IMR-90 (cell line): ENCODE results near the gene SLC30A9. TPM values are rescaled to one million over a fixed set of nuclear protein-coding genes. Genes with fewer than 3 reads are reported as not detected.

Experiments used
- ATAC-seq: fragments of 200-7000 bp; cut with Tn5 transposase; 2 replicates; pipeline ENCODE4 v1.9.1; 2020; ENCODE audit warnings: low read depth, mild to moderate bottlenecking, moderate library complexity
- Bru-seq: library from RNA; stranded (reverse); fragments of 400-500 nt; gene quantifications from one replicate; lab custom pipeline; 2021; lab: Mats Ljungman, UMichigan
- BruChase-seq, 2 experiments: library from RNA; stranded (reverse); fragments of 400-500 nt; gene quantifications; one replicate each; lab custom pipeline; 2021; lab: Mats Ljungman, UMichigan
- BruUV-seq: library from RNA; stranded (reverse); fragments of 400-500 nt; replicated peaks from 2 replicates; lab custom pipeline; 2021; lab: Mats Ljungman, UMichigan
- CTCF ChIA-PET: fragments of 300-600 bp; formaldehyde crosslinking; extraction: SDS; loops from one replicate; lab custom pipeline; 2021; ENCODE audit warnings: antibody characterized with exemption; lab: Yijun Ruan, JAX
- POLR2A ChIA-PET: fragments of 300-600 bp; sonication (Branson Sonifier 250); formaldehyde crosslinking; loops from one replicate; lab custom pipeline; 2022; ENCODE audit warnings: antibody characterized with exemption; ENCODE audit not compliant: unreplicated experiment; lab: Charles Lee
- DNase-seq: peaks from one replicate; pipeline ENCODE4 v3.0.0; 2013
- H2AFZ ChIP-seq: replicated peaks from 2 replicates; pipeline ENCODE3; 2013; ENCODE audit warnings: low read length, mild to moderate bottlenecking; ENCODE audit not compliant: poor library complexity
- H2AK5ac ChIP-seq: 2 replicates; pipeline ENCODE4 v1.6.1; 2013; ENCODE audit warnings: low read depth, low read length, inconsistent platforms
- H2AK9ac ChIP-seq: replicated peaks from 2 replicates; pipeline ENCODE3; 2013; ENCODE audit warnings: mild to moderate bottlenecking, low read depth, low read length, moderate library complexity; ENCODE audit not compliant: poor library complexity
- H2BK120ac ChIP-seq: 2 replicates; pipeline ENCODE4 v1.6.1; 2013; ENCODE audit warnings: low read depth, low read length, inconsistent platforms
- H2BK15ac ChIP-seq: 3 replicates; pipeline ENCODE4 v1.6.1; 2013; ENCODE audit warnings: low read depth, low read length, inconsistent platforms
- H2BK20ac ChIP-seq: 2 replicates; pipeline ENCODE4 v1.6.1; 2013; ENCODE audit warnings: low read depth, mild to moderate bottlenecking, inconsistent platforms, low read length, moderate library complexity
- H2BK5ac ChIP-seq: 2 replicates; pipeline ENCODE4 v1.6.1; 2013; ENCODE audit warnings: mild to moderate bottlenecking, low read depth, low read length, inconsistent platforms; ENCODE audit not compliant: poor library complexity, severe bottlenecking
- H3K14ac ChIP-seq: replicated peaks from 2 replicates; pipeline ENCODE4 v1.6.1; 2013; ENCODE audit warnings: low read depth, low read length, inconsistent platforms
- H3K18ac ChIP-seq: 2 replicates; pipeline ENCODE4 v1.6.1; 2013; ENCODE audit warnings: low read depth, low read length, control low read depth
- H3K23ac ChIP-seq: 2 replicates; pipeline ENCODE4 v1.6.1; 2013; ENCODE audit warnings: low read depth, low read length, inconsistent platforms
- H3K27ac ChIP-seq: 2 replicates; pipeline ENCODE4 v1.5.1; 2013; ENCODE audit warnings: mild to moderate bottlenecking, control low read depth, low read length; ENCODE audit not compliant: insufficient read depth
- H3K27me3 ChIP-seq: 2 replicates; pipeline ENCODE4 v1.6.1; 2013; ENCODE audit warnings: low read length; ENCODE audit not compliant: control insufficient read depth, insufficient read depth
- H3K36me3 ChIP-seq: 2 replicates; pipeline ENCODE4 v1.6.1; 2013; ENCODE audit warnings: low read length, mixed read lengths; ENCODE audit not compliant: control insufficient read depth, insufficient read depth
- H3K4ac ChIP-seq: 2 replicates; pipeline ENCODE4 v1.6.1; 2013; ENCODE audit warnings: low read depth, low read length, inconsistent platforms
- H3K4me1 ChIP-seq: 2 replicates; pipeline ENCODE4 v1.6.1; 2013; ENCODE audit warnings: low read length, mixed read lengths; ENCODE audit not compliant: control insufficient read depth, insufficient read depth
- H3K4me2 ChIP-seq: 2 replicates; pipeline ENCODE4 v1.6.1; 2013; ENCODE audit warnings: low read depth, mild to moderate bottlenecking, control low read depth, low read length, moderate library complexity
- H3K4me3 ChIP-seq: 2 replicates; pipeline ENCODE4 v1.5.1; 2013; ENCODE audit warnings: low read depth, mild to moderate bottlenecking, control low read depth, low read length, moderate library complexity; ENCODE audit not compliant: insufficient read depth
- H3K56ac ChIP-seq: 2 replicates; pipeline ENCODE4 v1.6.1; 2013; ENCODE audit warnings: low read length, inconsistent platforms; ENCODE audit not compliant: insufficient read depth; ENCODE audit errors: extremely low read depth
- H3K79me1 ChIP-seq, 2 experiments: 2 replicates each; pipeline ENCODE4 v1.6.1; 2013; ENCODE audit warnings: low read length in 2 of 2, inconsistent platforms in 1 of 2, low read depth in 1 of 2
- H3K9ac ChIP-seq: 2 replicates; pipeline ENCODE4 v1.6.1; 2013; ENCODE audit warnings: low read depth, low read length, control low read depth
- H3K9me1 ChIP-seq: 2 replicates; pipeline ENCODE4 v1.6.1; 2013; ENCODE audit warnings: low read length, inconsistent platforms; ENCODE audit not compliant: insufficient read depth
- H3K9me3 ChIP-seq: 2 replicates; pipeline ENCODE4 v1.6.1; 2013; ENCODE audit warnings: low read length; ENCODE audit not compliant: control insufficient read depth, insufficient read depth
- H4K20me1 ChIP-seq: 2 replicates; pipeline ENCODE4 v1.6.1; 2013; ENCODE audit warnings: low read length, inconsistent platforms; ENCODE audit not compliant: insufficient read depth
- H4K5ac ChIP-seq: 2 replicates; pipeline ENCODE4 v1.6.1; 2013; ENCODE audit warnings: mild to moderate bottlenecking, low read depth, low read length, control low read depth
- H4K8ac ChIP-seq, 2 experiments: 2 replicates each; pipeline ENCODE4 v1.6.1; 2013; ENCODE audit warnings: low read depth in 2 of 2, low read length in 2 of 2, control low read depth in 1 of 2, inconsistent platforms in 1 of 2
- H4K91ac ChIP-seq: 2 replicates; pipeline ENCODE4 v1.6.1; 2013; ENCODE audit warnings: low read depth, low read length, inconsistent platforms; ENCODE audit not compliant: insufficient read depth
- CEBPB ChIP-seq: IDR thresholded peaks from 2 replicates; pipeline ENCODE4 v1.6.1; 2012; ENCODE audit warnings: low read depth, low read length, improper control_type of control experiment
- CHD1 ChIP-seq: IDR thresholded peaks from 2 replicates; pipeline ENCODE4 v1.6.1; 2012; ENCODE audit warnings: low read depth, low read length, improper control_type of control experiment
- CTCF ChIP-seq: conservative IDR thresholded peaks from 2 replicates; pipeline ENCODE4 v1.5.1; 2012; ENCODE audit warnings: mild to moderate bottlenecking, low read depth, low read length, improper control_type of control experiment
- FOS ChIP-seq: fragments of 150-350 bp; IDR thresholded peaks from 2 replicates; pipeline ENCODE4 v1.6.1; 2016; ENCODE audit warnings: low read depth, low read length
- MAZ ChIP-seq: IDR thresholded peaks from 2 replicates; pipeline ENCODE4 v1.6.1; 2012; ENCODE audit warnings: low read depth, mild to moderate bottlenecking, low read length, improper control_type of control experiment, moderate library complexity, borderline replicate concordance
- NFE2L2 ChIP-seq: fragments of 150-350 bp; IDR thresholded peaks from 2 replicates; pipeline ENCODE4 v1.6.1; 2016; ENCODE audit warnings: low read depth, mild to moderate bottlenecking, low read length
- POLR2A ChIP-seq: IDR thresholded peaks from 2 replicates; pipeline ENCODE4 v1.6.1; 2012; ENCODE audit warnings: mild to moderate bottlenecking, low read depth, low read length
- USF2 ChIP-seq: fragments of 150-350 bp; IDR thresholded peaks from 2 replicates; pipeline ENCODE4 v1.6.1; 2017; ENCODE audit warnings: mild to moderate bottlenecking, antibody characterized with exemption, low read length, low read depth
- WGBS, 2 experiments: methylation state at CpG; one replicate each; pipeline versions ENCODE4 v1.1.5 to v1.1.7; 2013; ENCODE audit warnings: missing lambda C conversion rate in 2 of 2; ENCODE audit not compliant: insufficient read length in 1 of 2; ENCODE audit errors: extremely low coverage in 2 of 2; 5-methylcytosine and 5-hydroxymethylcytosine counted together
- dilution Hi-C: fragments of 300-500 bp; cut with HindIII; formaldehyde crosslinking; loops from one replicate; pipeline ENCODE4 v1.14.3; 2018; ENCODE audit warnings: low sequenced_read_pairs; ENCODE audit not compliant: unreplicated experiment
- in situ Hi-C: fragments of 300-500 bp; cut with MboI; formaldehyde crosslinking; loops from 3 replicates; pipeline ENCODE4 v1.14.3; 2019; ENCODE audit warnings: low sequenced_read_pairs, inconsistent platforms, mixed read lengths
- intact Hi-C: fragments of 100-400 bp; cut with micrococcal nuclease; formaldehyde crosslinking; loops from 2 replicates; pipeline ENCODE4 v1.10.0; 2022
- long read RNA-seq: library from polyadenylated mRNA; unstranded; transcript quantifications from one replicate; pipeline ENCODE4 v2.0.0, GENCODE V29; 2021; ENCODE audit not compliant: unreplicated experiment
- polyA plus RNA-seq, 3 experiments: library from polyadenylated mRNA; depleted of rRNA; stranded (reverse); fragments of >200 nt; gene quantifications; 2 replicates each; pipeline ENCODE4 v1.2.3, GENCODE V29; 2012; ENCODE audit warnings: low replicate concordance in 1 of 3
- total RNA-seq: library from RNA; depleted of rRNA; stranded (reverse); fragments of >200 nt; gene quantifications from 2 replicates; pipeline ENCODE4 v1.2.3, GENCODE V29; 2012; rRNA removed

Gene SLC30A9
- total RNA-seq (72.6 and 96.7 TPM in 2 replicates), polyA plus RNA-seq (2012; rRNA removed) (26.6 and 32.0 TPM in 2 replicates), Bru-seq, nascent RNA (percentile 86 among the genes with signal in this experiment), BruChase-seq, experiment 1, labeled RNA remaining after a 6-hour chase (percentile 83 among the genes with signal in this experiment), BruChase-seq, experiment 2, labeled RNA remaining after a 2-hour chase (percentile 83 among the genes with signal in this experiment)
- 18.2 and 30.1 TPM in 2 replicates for polyA plus RNA-seq (2012; cell fraction: cytosol; rRNA removed)
- polyA plus RNA-seq (2012; cell fraction: nucleus; rRNA removed; ENCODE audit: low replicate concordance) = 14.2 and 16.6 TPM in 2 replicates
- long read RNA-seq, full-length matches to known transcripts = 114 of 151 reads
- long read RNA-seq, partial matches to known transcripts = 16 of 151 reads
- long read RNA-seq, other reads (novel, unspliced or antisense) = 21 of 151 reads

- Histone ChIP-seq H2AK5ac (0 out of 2 replicates have a peak within 1 kb of the TSS, but pooled peaks have one; percentile 5), H3K27ac (peak within 1 kb of the TSS; percentile 75), H3K18ac (no peak within 1 kb of the TSS), H2AFZ (peak within 1 kb of the TSS; percentile 92), H2BK120ac (peak within 1 kb of the TSS; percentile 9; the same call in 1 of the 2 replicates), H3K36me3 (no peaks in the 10 kb centered on the region), H3K4me2 (peak within 1 kb of the TSS; percentile 95), H3K23ac (peak within 1 kb of the TSS; percentile 75), H4K5ac (peak within 1 kb of the TSS; percentile 96), H2BK20ac (peak within 1 kb of the TSS; percentile 35; the same call in 1 of the 2 replicates), H2AK9ac (peak within 1 kb of the TSS; percentile 68), H3K9me3 (no peaks in the 10 kb centered on the region), H3K9ac (peak within 1 kb of the TSS; percentile 77), H3K56ac (peak within 1 kb of the TSS; percentile 69; the same call in 1 of the 2 replicates), H3K4me1 (peaks cover 5% of the 10 kb centered on the region), H3K9me1 (peaks cover 3% of the 10 kb centered on the region; the same call in 1 of the 2 replicates), H2BK5ac (peak within 1 kb of the TSS; percentile 33), H3K4me3 (peak within 1 kb of the TSS; percentile 62), H3K27me3 (no peaks in the 10 kb centered on the region), H4K91ac (peak within 1 kb of the TSS; percentile 23), H4K8ac (peak within 1 kb of the TSS; percentile 97), H3K14ac (peak within 1 kb of the TSS; percentile 92), H3K4ac (peak within 1 kb of the TSS; percentile 59), H4K20me1 (peaks cover 4% of the 10 kb centered on the region; the same call in 1 of the 2 replicates), H2BK15ac (no peak within 1 kb of the TSS), H3K79me1 (peaks cover 14 to 33% of the 10 kb centered on the region in 2 experiments)
- ChIA-PET CTCF (interaction anchor here (0.5 kb wide), 1 partner anchor 9 kb away, joined by 3 read pairs; no protein-coding TSS in a partner anchor), POLR2A (interaction anchor here (0.6 kb wide), 1 partner anchor 74 kb away, joined by 3 read pairs; no protein-coding TSS in a partner anchor)
- BruUV-seq = TSS peak; percentile 63
- in situ Hi-C loops (no loop called here), dilution Hi-C loops (no loop called here), intact Hi-C loops (no loop called here)
- WGBS, 2 experiments = 1% methylated on average over 31 of the region's 64 CpGs; no CpG with 5 or more reads in 1 of the 2 experiments
- peak; percentile 51; the same call in 1 of the 2 replicates for TF ChIP-seq MAZ
- peak; percentile 26 for TF ChIP-seq CTCF
- TF ChIP-seq USF2 = no peak
- 0 out of 2 replicates have a peak, but pooled peaks have one; percentile 24 for TF ChIP-seq CHD1
- TF ChIP-seq NFE2L2 = no peak
- TF ChIP-seq FOS = no peak
- peak; percentile 79 for TF ChIP-seq CEBPB
- TF ChIP-seq POLR2A = peak; percentile 96
- peak; percentile 97 for ATAC-seq
- peak; percentile 94 for DNase-seq
Observed at GRCh38 chr4:41990365-41991111, at the start of gene SLC30A9. TSS of gene SLC30A9 (plus strand) at chr4:41990530. CDS start at chr4:41990652, 122 bp downstream.
